Ovary (tissue), 3 donors: ENCODE results near the gene PCNX1.

Source experiments
- EP300 ChIP-seq: sonication (generic); formaldehyde crosslinking; IDR thresholded peaks from one replicate; pipeline ENCODE4 v1.6.1; 2017; ENCODE audit warnings: antibody characterized with exemption
- POLR2A ChIP-seq: fragments of 450-650 bp; IDR thresholded peaks from one replicate; pipeline ENCODE4 v1.6.1; 2017; ENCODE audit warnings: antibody characterized with exemption, mild to moderate bottlenecking, moderate library complexity
- TF ChIP-seq, protein P1 (sequence below), 3 donors: fragments of 450-650 bp in 2 of 3; fragments of 200-600 bp in 1 of 3; IDR thresholded peaks; one replicate each; pipeline versions ENCODE4 v1.5.1 to v1.8.0; 2016 to 2022; ENCODE audit warnings: antibody characterized with exemption in 3 of 3, mild to moderate bottlenecking in 1 of 3
- donor health status: DM: no; HTN: no; CAD: no.

DNA sequence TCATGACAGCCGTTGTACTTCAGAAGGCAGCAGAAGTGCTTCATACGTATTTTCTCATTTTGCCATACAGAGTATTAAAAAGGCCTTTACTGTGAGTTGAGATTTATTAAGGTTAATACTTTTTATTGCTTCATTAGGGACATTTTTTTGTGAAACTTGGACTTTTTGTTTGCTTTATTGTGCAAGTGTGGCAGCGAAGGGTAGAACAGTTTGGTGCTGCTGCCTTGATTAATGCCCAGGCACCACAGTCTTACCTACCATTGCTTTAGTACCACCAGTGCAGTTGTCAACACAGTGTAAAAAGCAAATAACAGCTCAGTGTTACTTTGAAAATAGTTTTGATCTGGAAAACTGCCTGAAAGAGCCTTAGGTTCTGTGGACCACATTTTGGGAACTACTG, 147.4 kb downstream of the PCNX1 start:
- TF ChIP-seq, protein P1, sequence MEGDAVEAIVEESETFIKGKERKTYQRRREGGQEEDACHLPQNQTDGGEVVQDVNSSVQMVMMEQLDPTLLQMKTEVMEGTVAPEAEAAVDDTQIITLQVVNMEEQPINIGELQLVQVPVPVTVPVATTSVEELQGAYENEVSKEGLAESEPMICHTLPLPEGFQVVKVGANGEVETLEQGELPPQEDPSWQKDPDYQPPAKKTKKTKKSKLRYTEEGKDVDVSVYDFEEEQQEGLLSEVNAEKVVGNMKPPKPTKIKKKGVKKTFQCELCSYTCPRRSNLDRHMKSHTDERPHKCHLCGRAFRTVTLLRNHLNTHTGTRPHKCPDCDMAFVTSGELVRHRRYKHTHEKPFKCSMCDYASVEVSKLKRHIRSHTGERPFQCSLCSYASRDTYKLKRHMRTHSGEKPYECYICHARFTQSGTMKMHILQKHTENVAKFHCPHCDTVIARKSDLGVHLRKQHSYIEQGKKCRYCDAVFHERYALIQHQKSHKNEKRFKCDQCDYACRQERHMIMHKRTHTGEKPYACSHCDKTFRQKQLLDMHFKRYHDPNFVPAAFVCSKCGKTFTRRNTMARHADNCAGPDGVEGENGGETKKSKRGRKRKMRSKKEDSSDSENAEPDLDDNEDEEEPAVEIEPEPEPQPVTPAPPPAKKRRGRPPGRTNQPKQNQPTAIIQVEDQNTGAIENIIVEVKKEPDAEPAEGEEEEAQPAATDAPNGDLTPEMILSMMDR (IDR thresholded peaks at IDR 0.05) = no peak
- TF ChIP-seq POLR2A (no peak), EP300 (no peak)
